H9 (cell line): Measurements from ENCODE around the gene KDM4C. TPM values are rescaled to one million over a fixed set of nuclear protein-coding genes. Genes with fewer than 3 reads are reported as not detected.

Experiments
- DNase-seq: peaks from one replicate; pipeline ENCODE4 v3.0.0-alpha.2; 2017
- H2AFZ ChIP-seq: one replicate; pipeline ENCODE4 v1.6.1; 2013; ENCODE audit warnings: mild to moderate bottlenecking, low read length, control low read depth, moderate library complexity
- H2AK5ac ChIP-seq: 2 replicates; pipeline ENCODE4 v1.6.1; 2013; ENCODE audit warnings: low read length, control low read depth, mixed read lengths; ENCODE audit not compliant: insufficient read length
- H2BK120ac ChIP-seq: one replicate; pipeline ENCODE4 v1.6.1; 2013; ENCODE audit warnings: low read depth, mild to moderate bottlenecking, low read length, control low read depth, inconsistent platforms; ENCODE audit not compliant: poor library complexity, severe bottlenecking
- H2BK12ac ChIP-seq: 2 replicates; pipeline ENCODE4 v1.6.1; 2013; ENCODE audit warnings: low read length, control low read depth, mixed read lengths, low read depth; ENCODE audit not compliant: insufficient read length
- H2BK15ac ChIP-seq: 2 replicates; pipeline ENCODE4 v1.6.1; 2013; ENCODE audit warnings: low read depth, low read length, control low read depth
- H2BK20ac ChIP-seq: one replicate; pipeline ENCODE4 v1.6.1; 2013; ENCODE audit warnings: low read depth, mild to moderate bottlenecking, low read length, control low read depth, inconsistent platforms; ENCODE audit not compliant: poor library complexity, severe bottlenecking
- H2BK5ac ChIP-seq: 2 replicates; pipeline ENCODE4 v1.6.1; 2013; ENCODE audit warnings: low read length, control low read depth, mixed read lengths; ENCODE audit not compliant: insufficient read length
- H3K14ac ChIP-seq: 2 replicates; pipeline ENCODE4 v1.6.1; 2013; ENCODE audit warnings: low read length, control low read depth; ENCODE audit not compliant: insufficient read depth
- H3K18ac ChIP-seq: 2 replicates; pipeline ENCODE4 v1.6.1; 2013; ENCODE audit warnings: low read depth, mild to moderate bottlenecking, mixed read lengths, low read length, control low read depth; ENCODE audit not compliant: insufficient read length
- H3K23ac ChIP-seq: 2 replicates; pipeline ENCODE4 v1.6.1; 2013; ENCODE audit warnings: low read length, control low read depth, mixed read lengths, low read depth; ENCODE audit not compliant: insufficient read length
- H3K23me2 ChIP-seq: 2 replicates; pipeline ENCODE4 v1.6.1; 2013; ENCODE audit warnings: low read depth, mild to moderate bottlenecking, mixed read lengths, low read length, control low read depth; ENCODE audit not compliant: insufficient read length, poor library complexity, severe bottlenecking
- H3K27ac ChIP-seq: 2 replicates; pipeline ENCODE4 v1.5.1; 2013; ENCODE audit warnings: low read length, control low read depth, mixed read lengths, low read depth; ENCODE audit not compliant: insufficient read length
- H3K27me3 ChIP-seq: 2 replicates; pipeline ENCODE4 v1.6.1; 2013; ENCODE audit warnings: low read length, control low read depth, inconsistent platforms; ENCODE audit not compliant: insufficient read depth
- H3K4ac ChIP-seq: 2 replicates; pipeline ENCODE4 v1.6.1; 2013; ENCODE audit warnings: low read depth, mild to moderate bottlenecking, control low read depth, inconsistent platforms, low read length, moderate library complexity
- H3K4me1 ChIP-seq: 2 replicates; pipeline ENCODE4 v1.6.1; 2013; ENCODE audit warnings: low read length, control low read depth, inconsistent platforms; ENCODE audit not compliant: insufficient read depth
- H3K4me2 ChIP-seq: 2 replicates; pipeline ENCODE4 v1.6.1; 2013; ENCODE audit warnings: low read length, control low read depth, mixed read lengths; ENCODE audit not compliant: insufficient read length, insufficient read depth
- H3K56ac ChIP-seq: 2 replicates; pipeline ENCODE4 v1.6.1; 2013; ENCODE audit warnings: low read depth, mild to moderate bottlenecking, mixed read lengths, low read length, control low read depth; ENCODE audit not compliant: insufficient read length
- H3K79me1 ChIP-seq: 2 replicates; pipeline ENCODE4 v1.6.1; 2013; ENCODE audit warnings: low read depth, mild to moderate bottlenecking, moderate library complexity, low read length, control low read depth, inconsistent platforms; ENCODE audit not compliant: insufficient read depth, poor library complexity, severe bottlenecking
- H3K79me2 ChIP-seq: 2 replicates; pipeline ENCODE4 v1.6.1; 2013; ENCODE audit warnings: low read length, control low read depth, inconsistent platforms; ENCODE audit not compliant: insufficient read depth
- H3K9ac ChIP-seq: 2 replicates; pipeline ENCODE4 v1.6.1; 2013; ENCODE audit warnings: low read length, control low read depth, mixed read lengths; ENCODE audit not compliant: insufficient read length; ENCODE audit errors: extremely low read depth
- H3K9me3 ChIP-seq: one replicate; pipeline ENCODE4 v1.6.1; 2013; ENCODE audit warnings: low read depth, low read length, inconsistent platforms; ENCODE audit not compliant: control insufficient read depth
- H3T11ph ChIP-seq: one replicate; pipeline ENCODE4 v1.6.1; 2013; ENCODE audit warnings: mild to moderate bottlenecking, low read length, control low read depth, inconsistent platforms
- H4K20me1 ChIP-seq: one replicate; pipeline ENCODE4 v1.6.1; 2013; ENCODE audit not compliant: control insufficient read depth, insufficient read length, insufficient read depth
- H4K5ac ChIP-seq: 2 replicates; pipeline ENCODE4 v1.6.1; 2013; ENCODE audit warnings: low read depth, mild to moderate bottlenecking, mixed read lengths, low read length, control low read depth; ENCODE audit not compliant: insufficient read length
- H4K8ac ChIP-seq: replicated peaks from 2 replicates; pipeline ENCODE4 v1.6.1; 2013; ENCODE audit warnings: low read length, control low read depth, mixed read lengths, low read depth; ENCODE audit not compliant: insufficient read length
- H4K91ac ChIP-seq: 2 replicates; pipeline ENCODE4 v1.6.1; 2013; ENCODE audit warnings: low read depth, mild to moderate bottlenecking, moderate library complexity, mixed read lengths, low read length, control low read depth; ENCODE audit not compliant: insufficient read length
- H3K27ac Mint-ChIP-seq, 3 experiments: 2 replicates in 2 of 3; 3 replicates in 1 of 3; pipeline ENCODE4 v1.8.0; 2020 to 2021; ENCODE audit warnings: mixed read lengths in 3 of 3, mild to moderate bottlenecking in 1 of 3, moderate library complexity in 1 of 3
- H3K27me3 Mint-ChIP-seq: 2 replicates; pipeline ENCODE4 v1.8.0; 2021; ENCODE audit warnings: low read depth, mild to moderate bottlenecking, moderate library complexity, mixed read lengths
- H3K36me3 Mint-ChIP-seq, 3 experiments: 2 replicates in 2 of 3; 3 replicates in 1 of 3; pipeline ENCODE4 v1.8.0; 2020 to 2021; ENCODE audit warnings: low read depth in 3 of 3, mixed read lengths in 3 of 3; ENCODE audit not compliant: insufficient read depth in 1 of 3
- H3K4me1 Mint-ChIP-seq, 2 experiments: 2 replicates each; pipeline ENCODE4 v1.8.0; 2020; ENCODE audit warnings: mixed read lengths in 2 of 2
- H3K4me3 Mint-ChIP-seq, 2 experiments: 2 replicates in 1 of 2; 3 replicates in 1 of 2; pipeline ENCODE4 v1.8.0; 2020 to 2021; ENCODE audit warnings: mild to moderate bottlenecking in 2 of 2, mixed read lengths in 2 of 2, moderate library complexity in 1 of 2
- H3K9me3 Mint-ChIP-seq, 2 experiments: 2 replicates in 1 of 2; 3 replicates in 1 of 2; pipeline ENCODE4 v1.8.0; 2020; ENCODE audit warnings: mild to moderate bottlenecking in 2 of 2, mixed read lengths in 2 of 2, moderate library complexity in 1 of 2
- CTCF ChIP-seq: fragments of 200-600 bp; sonication (generic); conservative IDR thresholded peaks from 3 replicates; pipeline ENCODE4 v1.8.0; 2021; ENCODE audit warnings: antibody characterized with exemption, mild to moderate bottlenecking
- WGBS: extraction: QIAGEN DNeasy Blood & Tissue Kit; methylation state at CpG from one replicate; pipeline ENCODE4 v1.1.7; 2013; ENCODE audit warnings: missing lambda C conversion rate, low lambda C conversion rate, mixed read lengths; ENCODE audit not compliant: insufficient read length; ENCODE audit errors: extremely low coverage; 5-methylcytosine and 5-hydroxymethylcytosine counted together
- total RNA-seq: library from RNA; stranded (reverse); gene quantifications from 2 replicates; pipeline ENCODE4 v1.2.1, GENCODE V29; 2021

The KDM4C gene
- total RNA-seq, 1 experiment from 2014 or later: 24.0 TPM

DNA sequence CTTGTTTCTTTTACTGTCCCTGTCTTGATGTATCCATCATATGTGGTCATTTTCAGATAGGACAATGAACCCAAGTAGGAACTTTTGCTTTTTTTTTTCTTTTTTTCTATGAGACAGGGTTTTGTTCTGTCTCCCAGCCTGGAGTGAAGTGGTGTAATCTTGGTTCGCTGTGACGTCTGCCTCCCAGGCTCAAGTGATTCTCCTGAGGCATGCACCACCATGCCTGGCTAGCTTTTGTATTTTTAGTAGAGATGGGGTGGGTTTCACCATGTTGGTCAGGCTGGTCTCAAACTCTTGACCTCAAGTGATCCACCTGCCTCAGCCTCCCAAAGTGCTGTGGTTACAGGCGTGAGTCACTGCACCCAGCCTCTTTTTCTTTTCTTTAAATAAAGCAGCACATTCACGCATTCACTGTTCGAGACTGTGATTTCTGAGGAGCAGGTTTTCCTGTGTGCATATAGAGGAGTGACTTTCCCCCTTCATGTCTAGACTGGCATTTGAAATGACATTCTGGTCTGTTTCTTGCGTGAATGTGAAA, 448.5 kb downstream of the KDM4C start:
- TF ChIP-seq CTCF: no peak
- H2AK5ac ChIP-seq: no peak overlapping the region

More for the DNA sequence above, 448.5 kb downstream of the KDM4C start:
- Mint-ChIP-seq H3K4me3 (no peak overlapping the region), H3K27ac (peak overlapping the region in 1 of 3 experiments; percentile 66; a peak in 1 of 7 replicates), H3K9me3 (no peaks in the 10 kb centered on the region), H3K4me1 (peaks cover 28 to 41% of the 10 kb centered on the region in 2 experiments), H3K27me3 (peaks cover 13% of the 10 kb centered on the region), H3K36me3 (no peaks in the 10 kb centered on the region)
- Histone ChIP-seq H3K14ac (no peak overlapping the region), H4K20me1 (no peaks in the 10 kb centered on the region), H3K79me2 (no peaks in the 10 kb centered on the region), H3K4me1 (no peaks in the 10 kb centered on the region; the same call in 1 of the 2 replicates), H3K9ac (no peak overlapping the region), H2AFZ (no peak overlapping the region), H2BK12ac (no peak overlapping the region), H3K27ac (no peak overlapping the region), H4K8ac (no peak overlapping the region), H2BK120ac (no peak overlapping the region), H3K9me3 (no peaks in the 10 kb centered on the region), H3K23me2 (no peaks in the 10 kb centered on the region), H3K23ac (no peak overlapping the region), H3K4ac (no peak overlapping the region), H3K4me2 (no peak overlapping the region), H2BK15ac (no peak overlapping the region), H3T11ph (no peak overlapping the region), H2BK5ac (no peak overlapping the region), H2BK20ac (no peak overlapping the region), H4K5ac (no peak overlapping the region), H3K56ac (no peak overlapping the region), H3K79me1 (no peaks in the 10 kb centered on the region), H3K18ac (no peak overlapping the region), H4K91ac (no peak overlapping the region), H3K27me3 (no peaks in the 10 kb centered on the region; the same call in 1 of the 2 replicates)
- DNase-seq: no peak
- no CpG with 5 or more reads among the region's 6 CpGs for WGBS
